Activated naive CD4-positive, alpha-beta T cell (primary cell): ENCODE results near the gene IRX2.

ENCODE experiments used
- DNase-seq, 4 experiments: peaks; one replicate each; lab custom pipeline; 2025; lab: John Stamatoyannopoulos, UW

IRX2 gene

GRCh38 chr5:2715856-2716255 is 35.6 kb downstream of the IRX2 start:
- no peak for DNase-seq

GRCh38 chr5:2714805-2715204 is 36.7 kb downstream of the IRX2 start:
- no peak for DNase-seq

GRCh38 chr5:2714026-2714425 is 37.5 kb downstream of the IRX2 start:
- no peak for DNase-seq

- DNase-seq, result no peak
Observed at GRCh38 chr5:2711446-2712425, 39.7 kb downstream of the IRX2 start.

GRCh38 chr5:2710910-2711309 is 40.6 kb downstream of the IRX2 start:
- DNase-seq, result no peak

- no peak for DNase-seq
Observed at GRCh38 chr5:2709976-2710689, 41.3 kb downstream of the IRX2 start.

- no peak for DNase-seq
Observed at GRCh38 chr5:2708751-2709150, 42.7 kb downstream of the IRX2 start.

GRCh38 chr5:2708132-2708531 is 43.3 kb downstream of the IRX2 start:
- DNase-seq, result no peak

- DNase-seq, result no peak
Observed at GRCh38 chr5:2705861-2706260, 45.6 kb downstream of the IRX2 start.

- no peak for DNase-seq
Observed at GRCh38 chr5:2704806-2705645, 46.5 kb downstream of the IRX2 start.

- DNase-seq, result no peak
Observed at GRCh38 chr5:2704111-2704510, 47.4 kb downstream of the IRX2 start.

GRCh38 chr5:2703615-2704014 is 47.9 kb downstream of the IRX2 start:
- DNase-seq, result no peak

GRCh38 chr5:2703041-2703440 is 48.4 kb downstream of the IRX2 start:
- no peak for DNase-seq

- DNase-seq, result no peak
Observed at GRCh38 chr5:2702096-2702879, 49.2 kb downstream of the IRX2 start.

GRCh38 chr5:2701592-2701991 is 49.9 kb downstream of the IRX2 start:
- DNase-seq, result no peak

- no peak for DNase-seq
Observed at GRCh38 chr5:2700876-2701275, 50.6 kb downstream of the IRX2 start.

- no peak for DNase-seq
Observed at GRCh38 chr5:2699686-2700085, 51.8 kb downstream of the IRX2 start.

- no peak for DNase-seq
Observed at GRCh38 chr5:2699231-2699630, 52.2 kb downstream of the IRX2 start.

GRCh38 chr5:2698581-2698980 is 52.9 kb downstream of the IRX2 start:
- no peak for DNase-seq

GRCh38 chr5:2697446-2698200 is 53.9 kb downstream of the IRX2 start:
- no peak for DNase-seq

GRCh38 chr5:2697041-2697440 is 54.4 kb downstream of the IRX2 start:
- DNase-seq, result no peak
